DMS114 treated with DMSO at 0.1 percent for 48 hours (cell line): Measurements from ENCODE around the gene ADARB2.
"Not testable (repeated sequence)": the region's sequence is repeated elsewhere in the genome, so short reads cannot be mapped to it uniquely, and the experiment has no call there.

Source experiments
- DNase-seq: peaks from one replicate; lab custom pipeline; 2025; ENCODE audit not compliant: unreplicated experiment; lab: John Stamatoyannopoulos, UW

The ADARB2 gene

GRCh38 chr10:1249142-1249920 is 488.0 kb downstream of the ADARB2 start:
- no peak for DNase-seq

- not testable (repeated sequence) for DNase-seq
Observed at GRCh38 chr10:1248262-1248630, 489.1 kb downstream of the ADARB2 start.

DNA sequence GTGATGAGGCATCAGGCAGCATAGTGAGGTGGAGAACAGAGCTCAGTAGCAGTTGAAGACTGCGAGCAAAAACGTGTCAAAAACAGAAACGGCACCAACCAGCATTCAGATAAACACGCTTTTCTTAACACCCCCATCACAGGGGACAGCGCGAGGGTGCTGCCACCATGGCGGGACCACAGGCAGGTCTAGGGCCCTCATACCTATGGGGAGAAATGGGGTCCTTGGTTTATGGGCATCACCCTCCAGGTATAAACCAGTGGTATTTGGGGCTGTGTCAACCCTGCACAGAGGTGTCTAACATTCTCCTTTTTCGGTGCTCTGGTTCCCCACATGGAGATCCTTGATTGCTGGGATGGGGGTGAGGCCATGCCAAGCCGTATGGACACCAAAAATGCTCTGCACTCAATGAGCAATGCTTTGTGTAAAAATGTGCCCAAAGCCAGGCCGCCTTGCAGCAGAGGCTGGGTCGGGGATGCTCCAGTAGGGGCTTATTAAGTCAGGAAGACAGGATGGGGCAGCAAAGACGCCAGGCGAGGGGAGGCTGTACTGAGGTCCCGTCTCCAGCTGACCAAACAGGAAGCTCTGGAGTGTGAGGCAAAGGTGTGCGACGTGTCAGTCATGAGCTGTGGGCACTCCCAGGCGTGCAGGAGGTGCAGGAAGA is 489.6 kb downstream of the ADARB2 start:
- no peak for DNase-seq

GRCh38 chr10:1244493-1244892 is 492.8 kb downstream of the ADARB2 start:
- DNase-seq: no peak

DNA sequence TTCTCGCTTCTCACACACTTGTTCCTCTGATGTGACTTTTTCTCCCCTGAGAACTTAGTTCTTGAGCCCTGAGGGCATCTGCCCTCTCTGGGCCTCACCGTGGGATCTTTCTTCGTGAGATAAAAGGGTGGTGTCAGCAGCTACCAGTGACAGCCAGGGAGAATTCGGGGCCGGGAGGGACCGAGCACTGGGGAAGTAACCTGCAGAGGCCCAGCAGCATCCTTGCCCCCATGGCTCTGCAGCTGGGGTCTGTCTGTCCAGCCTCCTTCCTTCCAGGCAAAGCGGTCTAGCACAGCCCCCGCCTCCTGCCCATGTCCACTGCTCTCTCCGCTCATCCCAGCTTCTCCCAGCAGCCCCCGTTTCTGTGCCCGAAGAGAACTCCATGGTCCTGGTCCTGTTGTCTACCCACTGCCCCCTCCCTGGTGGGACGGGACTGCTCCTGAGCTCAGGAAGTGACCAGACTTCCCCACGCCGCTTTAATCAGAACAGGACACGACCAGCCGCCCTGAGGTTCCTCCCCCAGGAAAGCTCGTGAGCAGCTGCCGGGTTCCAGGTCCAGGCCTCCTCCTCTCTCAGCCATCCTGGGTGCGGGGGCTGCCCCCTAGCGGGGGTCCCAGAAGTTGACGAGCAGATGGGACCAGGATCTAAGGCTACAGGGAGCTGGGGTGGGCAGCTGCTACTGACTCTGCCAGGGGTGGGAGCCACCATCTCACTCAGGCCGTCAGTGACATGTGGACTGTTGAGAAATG is 493.7 kb downstream of the ADARB2 start:
- DNase-seq: no peak

GRCh38 chr10:1242975-1243374 is 494.4 kb downstream of the ADARB2 start:
- DNase-seq: no peak

- no peak for DNase-seq
Observed at GRCh38 chr10:1241973-1242935, 495.1 kb downstream of the ADARB2 start.

- no peak for DNase-seq
Observed at GRCh38 chr10:1241322-1241890, 495.9 kb downstream of the ADARB2 start.

GRCh38 chr10:1240341-1240775 is 497.0 kb downstream of the ADARB2 start:
- DNase-seq: no peak

DNA sequence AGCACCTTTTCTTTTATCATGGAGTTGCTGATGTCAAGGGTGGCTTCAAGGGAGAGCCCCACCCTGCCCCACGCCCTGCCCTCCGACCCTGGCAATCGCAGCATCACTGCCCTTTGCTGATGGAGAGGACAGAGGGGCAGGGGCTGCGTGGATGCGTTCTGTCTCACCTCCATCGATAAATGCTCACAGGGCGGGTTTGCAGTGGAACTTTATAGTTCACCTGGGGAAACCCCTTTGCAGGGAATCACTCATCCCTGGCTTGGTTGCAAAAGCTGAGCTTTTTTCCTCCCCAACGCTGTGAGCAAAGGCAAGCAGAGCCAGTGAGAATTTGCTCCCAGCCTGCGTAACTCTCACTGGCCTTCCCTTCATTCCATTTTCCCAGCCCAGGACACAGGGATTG is 504.3 kb downstream of the ADARB2 start:
- DNase-seq: no peak

DNA sequence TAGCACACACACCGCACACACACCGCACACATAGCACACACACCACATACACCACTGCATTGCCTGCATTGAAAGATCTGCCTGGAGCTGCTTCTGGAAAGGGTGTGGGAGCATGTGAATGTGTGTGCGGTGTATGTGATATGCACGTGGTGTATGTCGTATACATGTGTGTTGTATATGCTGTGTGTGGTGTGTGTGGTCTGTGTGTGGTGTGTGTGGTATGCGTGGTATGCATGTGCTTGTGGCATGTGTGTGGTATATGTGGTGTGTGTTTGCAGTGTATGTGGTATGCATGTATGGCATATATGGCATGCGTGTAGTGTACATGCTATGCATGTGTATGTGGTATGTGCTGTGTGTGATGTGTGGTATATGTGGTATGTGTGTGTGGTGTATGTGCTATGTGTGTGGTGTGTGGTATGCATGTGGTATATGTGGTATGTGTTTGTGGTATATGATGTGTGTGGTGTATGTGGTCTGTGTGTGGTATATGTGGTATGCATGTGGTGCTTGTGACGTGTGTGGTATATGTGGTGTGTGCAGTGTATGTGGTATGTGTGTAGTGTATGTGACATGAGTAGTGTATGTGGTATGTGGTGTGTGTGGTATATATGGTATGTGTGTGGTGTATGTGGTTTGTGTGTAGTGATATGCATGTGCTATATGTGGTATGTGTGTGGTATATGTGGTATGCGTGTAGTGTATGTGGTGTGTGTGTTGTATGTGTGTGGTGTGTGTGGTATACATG is 505.0 kb downstream of the ADARB2 start:
- no peak for DNase-seq

- no peak for DNase-seq
Observed at GRCh38 chr10:1230592-1231275, 506.6 kb downstream of the ADARB2 start.

GRCh38 chr10:1230138-1230537 is 507.2 kb downstream of the ADARB2 start:
- no peak for DNase-seq

DNA sequence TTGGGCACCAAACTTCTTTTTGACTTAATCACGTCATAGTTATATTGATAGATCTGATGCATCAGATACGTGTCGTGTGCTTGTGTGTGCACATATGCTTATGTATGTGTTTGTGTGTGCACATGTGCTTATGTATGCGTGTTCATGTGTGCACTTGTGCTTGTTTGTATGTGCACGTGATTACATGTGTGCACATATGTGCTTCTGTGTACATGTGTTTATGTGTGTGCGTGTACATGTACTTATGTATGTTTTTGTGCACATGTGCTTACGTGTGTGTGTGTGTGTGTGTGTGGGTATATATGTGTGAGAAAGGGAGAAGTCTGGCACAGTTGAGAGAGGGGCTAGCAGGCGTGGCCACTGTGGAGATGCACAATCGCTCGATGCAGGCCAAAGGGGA is 507.8 kb downstream of the ADARB2 start:
- no peak for DNase-seq

- DNase-seq: no peak
Observed at GRCh38 chr10:1229116-1229515, 508.2 kb downstream of the ADARB2 start.

- no peak for DNase-seq
Observed at GRCh38 chr10:1228467-1228975, 508.8 kb downstream of the ADARB2 start.

GRCh38 chr10:1227510-1228402 is 509.6 kb downstream of the ADARB2 start:
- peak; percentile 9 for DNase-seq

DNA sequence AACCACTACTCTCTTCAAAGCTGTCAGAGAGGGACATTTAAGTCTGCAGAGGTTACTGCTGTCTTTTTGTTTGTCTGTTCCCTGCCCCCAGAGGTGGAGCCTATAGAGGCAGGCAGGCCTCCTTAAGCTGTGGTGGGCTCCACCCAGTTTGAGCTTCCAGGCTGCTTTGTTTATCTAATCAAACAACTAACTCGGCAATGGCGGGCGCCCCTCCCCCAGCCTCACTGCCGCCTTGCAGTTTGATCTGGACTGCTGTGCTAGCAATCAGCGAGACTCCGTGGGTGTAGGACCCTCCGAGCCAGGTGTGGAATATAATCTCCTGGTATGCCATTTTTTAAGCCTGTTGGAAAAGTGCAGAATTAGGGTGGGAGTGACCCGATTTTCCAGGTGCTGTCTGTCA is 510.4 kb downstream of the ADARB2 start:
- not testable (repeated sequence) for DNase-seq
